Hepatic stellate cell (primary cell): Measurements from ENCODE around the gene PRPS1L1.
A peak's percentile ranks its signal among the peaks of the same experiment; 100 is the strongest.

Experiments used
- DNase-seq: peaks from one replicate; pipeline ENCODE4 v3.0.0; 2011; ENCODE audit warnings: low spot score

Gene PRPS1L1

DNA sequence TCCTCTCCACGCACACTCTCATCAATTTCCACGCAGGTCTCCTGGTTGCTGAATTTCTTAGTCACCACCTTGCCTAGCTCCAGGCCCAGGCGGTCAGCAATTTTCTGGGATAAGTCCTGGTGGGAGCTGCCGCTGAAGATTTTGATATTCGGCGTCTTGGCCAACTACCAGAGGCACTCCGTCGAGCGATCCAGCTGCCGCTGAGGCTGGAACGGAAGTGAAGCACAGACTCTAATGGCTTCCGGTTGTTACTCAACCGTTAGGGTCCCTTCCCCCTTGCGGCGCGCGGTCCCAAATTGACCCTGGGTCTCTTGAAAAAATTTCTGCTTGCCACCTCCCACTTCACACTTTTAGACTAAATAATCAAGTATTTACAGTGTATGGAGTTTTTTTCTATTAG is at the start of gene PRPS1L1:
Gene PRPS1L1, minus strand, starts transcription at position 219 of the 400 bp plus-strand sequence.
- no peak for DNase-seq

- no peak for DNase-seq
Measured at GRCh38 chr7:18076461-18076860, 48.8 kb upstream of the PRPS1L1 start.

DNA sequence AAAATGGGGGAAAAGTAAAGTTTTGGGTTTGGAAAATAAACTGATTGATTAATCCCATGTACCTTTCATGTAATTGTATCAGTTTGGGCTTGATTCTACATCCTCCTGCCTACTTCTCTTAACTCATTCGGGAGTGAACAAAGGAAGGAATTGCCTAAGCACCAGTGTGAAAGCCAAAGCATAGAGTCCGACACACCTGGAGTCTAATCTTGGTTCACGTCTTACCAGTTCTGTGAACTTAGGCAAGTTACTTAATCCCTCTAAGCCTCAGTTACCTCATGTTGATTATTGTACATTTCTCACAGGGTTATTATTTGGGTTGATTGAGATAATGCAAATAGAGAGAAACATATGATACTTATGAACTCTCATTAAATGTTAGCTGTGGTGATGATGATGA is 41.1 kb upstream of the PRPS1L1 start:
- no peak for DNase-seq

- peak; percentile 7 for DNase-seq
Measured at GRCh38 chr7:18064242-18064838, 36.7 kb upstream of the PRPS1L1 start.

DNA sequence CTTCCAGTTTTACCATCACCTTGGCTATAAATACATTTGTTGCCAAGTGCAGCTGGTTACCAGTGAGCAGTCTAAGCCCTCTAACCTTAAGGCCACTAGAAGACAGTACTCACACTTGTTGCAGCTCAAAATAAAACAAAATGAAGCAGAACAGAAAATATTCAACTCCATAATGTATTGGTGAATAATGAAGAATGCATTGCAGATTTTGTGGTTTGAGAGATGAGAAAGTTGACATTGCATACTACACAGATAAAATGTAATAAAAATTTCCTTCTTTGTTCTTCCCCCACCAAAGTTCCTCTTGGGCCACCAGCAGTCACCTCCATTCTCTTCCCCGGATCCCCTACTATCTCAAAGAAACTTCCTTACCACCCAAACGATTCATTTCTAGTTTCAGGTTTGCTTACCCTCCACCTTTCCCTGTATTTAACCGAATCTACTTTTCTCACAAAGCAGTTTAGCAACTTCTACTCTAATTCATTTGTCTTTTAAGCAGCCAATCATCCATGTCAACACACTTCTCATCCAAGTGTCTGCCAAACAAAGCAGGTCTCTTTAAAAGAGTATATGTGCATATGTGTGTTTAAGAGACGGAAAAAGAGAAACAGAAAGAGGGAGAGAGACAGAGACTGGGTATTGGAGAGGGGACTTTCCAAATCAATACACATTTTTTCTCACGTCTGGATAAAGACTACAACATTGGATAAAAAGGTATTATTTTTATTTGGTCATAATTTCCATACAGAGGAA is 35.7 kb upstream of the PRPS1L1 start:
- no peak for DNase-seq

DNA sequence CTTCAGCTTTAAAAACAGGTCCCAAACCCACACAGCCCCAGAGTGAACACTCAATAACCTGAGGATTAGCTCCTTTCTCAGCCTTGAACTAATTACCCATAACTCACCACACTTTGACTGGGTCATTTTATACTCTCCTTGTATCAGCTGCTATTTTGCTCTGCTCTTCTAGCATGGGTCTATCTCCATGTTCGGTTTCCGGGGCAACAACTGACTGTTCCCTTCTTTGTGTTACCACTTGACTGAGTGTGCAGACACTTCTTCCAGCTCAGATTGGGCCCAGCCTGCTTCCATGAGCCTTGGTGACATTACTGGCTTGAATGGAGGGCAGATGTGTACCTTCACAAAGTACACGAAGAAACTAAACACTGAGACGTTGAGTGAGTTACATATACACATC is 31.5 kb upstream of the PRPS1L1 start:
- no peak for DNase-seq

DNA sequence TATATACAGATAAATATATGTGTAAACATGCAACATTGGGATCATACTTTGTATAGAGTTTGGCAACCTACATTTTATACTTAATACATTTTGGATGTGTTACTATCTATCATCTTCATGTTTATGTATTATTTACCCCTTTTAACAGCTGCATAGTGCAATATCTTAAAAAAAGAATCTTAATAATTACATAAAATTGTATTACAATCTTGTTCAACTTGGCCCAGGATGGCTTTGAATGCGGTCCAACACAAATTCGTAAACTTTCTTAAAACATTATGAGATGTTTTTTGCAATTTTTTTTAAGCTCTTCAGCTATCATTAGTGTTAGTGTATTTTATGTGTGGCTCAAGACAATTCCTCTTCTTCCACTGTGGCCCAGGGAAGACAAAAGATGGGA is 26.3 kb upstream of the PRPS1L1 start:
- no peak for DNase-seq

GRCh38 chr7:18053177-18053928 is 25.7 kb upstream of the PRPS1L1 start:
- DNase-seq: no peak

DNA sequence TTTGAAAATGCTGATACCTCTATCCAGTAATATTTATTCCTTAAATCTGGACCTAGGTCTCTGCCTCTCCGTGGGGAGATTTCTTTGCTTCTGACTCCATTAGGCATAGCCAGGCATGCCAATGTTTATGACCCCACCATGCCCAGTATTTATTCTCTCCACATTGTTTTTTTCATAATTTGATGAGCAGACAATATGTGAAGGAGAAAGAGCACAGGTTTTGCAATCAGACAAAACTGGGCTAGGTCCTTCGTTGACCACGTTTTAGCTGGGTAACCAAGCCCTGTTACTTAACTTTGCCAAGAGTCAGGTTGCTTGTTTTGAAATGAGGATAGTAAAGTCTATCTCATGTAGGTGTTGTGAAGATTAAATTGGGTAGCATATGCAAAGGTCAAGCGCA is 21.6 kb upstream of the PRPS1L1 start:
- DNase-seq: no peak

GRCh38 chr7:18046601-18047000 is 19.0 kb upstream of the PRPS1L1 start:
- DNase-seq: no peak

DNA sequence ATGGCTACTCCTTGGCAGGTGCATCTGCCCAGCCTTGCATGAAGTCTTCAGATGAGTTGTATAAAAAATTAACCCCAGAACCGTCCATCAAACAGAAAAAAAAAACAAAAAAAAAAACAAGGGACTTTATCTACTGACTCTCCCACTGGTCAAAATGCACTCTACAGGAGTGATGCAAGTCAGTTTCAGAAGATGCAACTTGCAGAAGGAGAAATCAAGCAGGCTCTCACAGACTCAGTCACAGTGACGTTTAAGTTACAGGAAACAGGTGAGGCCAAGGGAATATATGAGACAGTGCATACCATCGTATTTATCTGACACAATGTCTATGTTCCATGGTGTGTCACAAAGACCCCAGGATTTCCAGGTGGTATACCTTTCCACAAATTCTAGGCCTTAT is 17.5 kb upstream of the PRPS1L1 start:
- no peak for DNase-seq

DNA sequence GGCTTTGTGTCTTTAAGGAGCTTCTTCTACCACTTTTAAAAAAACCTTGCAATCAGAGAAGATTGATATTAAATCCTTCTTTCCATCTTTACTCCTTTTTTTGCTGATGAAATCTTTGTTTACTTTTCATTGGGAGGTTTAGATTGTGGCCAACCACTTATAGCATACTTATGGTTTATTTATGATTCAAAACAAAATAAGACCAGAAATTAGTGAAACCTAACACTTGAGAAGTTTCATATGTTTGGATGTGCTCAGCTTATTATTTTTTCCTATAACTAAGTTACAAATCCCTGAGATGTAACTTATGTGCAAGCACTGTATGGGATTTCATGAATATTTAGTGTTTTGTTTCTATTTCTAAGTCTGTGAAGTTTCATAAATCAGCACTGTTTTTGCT is 13.5 kb upstream of the PRPS1L1 start:
- DNase-seq: no peak

- DNase-seq: peak; percentile 44
Measured at GRCh38 chr7:18040196-18040595, 12.6 kb upstream of the PRPS1L1 start.

DNA sequence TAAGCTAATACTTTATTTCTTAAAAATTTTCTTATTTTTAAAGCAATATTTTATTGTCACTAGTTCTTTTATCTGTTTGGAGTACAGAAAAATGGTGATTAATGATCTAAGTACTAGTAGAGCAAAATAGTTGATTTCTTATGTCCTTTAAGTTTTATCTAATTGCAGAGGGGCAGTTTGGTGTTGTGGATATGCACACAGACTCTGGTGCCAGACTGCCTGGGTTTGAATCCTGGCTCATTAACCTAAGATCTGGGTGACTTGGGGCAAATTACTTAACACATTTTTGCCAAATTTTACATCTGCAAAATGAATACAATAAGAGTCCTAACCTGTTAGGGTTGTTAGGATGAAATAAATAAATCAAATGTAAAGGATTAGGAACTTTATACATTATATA is 10.7 kb upstream of the PRPS1L1 start:
- DNase-seq: no peak

GRCh38 chr7:18037609-18038008 is 10.0 kb upstream of the PRPS1L1 start:
- no peak for DNase-seq

DNA sequence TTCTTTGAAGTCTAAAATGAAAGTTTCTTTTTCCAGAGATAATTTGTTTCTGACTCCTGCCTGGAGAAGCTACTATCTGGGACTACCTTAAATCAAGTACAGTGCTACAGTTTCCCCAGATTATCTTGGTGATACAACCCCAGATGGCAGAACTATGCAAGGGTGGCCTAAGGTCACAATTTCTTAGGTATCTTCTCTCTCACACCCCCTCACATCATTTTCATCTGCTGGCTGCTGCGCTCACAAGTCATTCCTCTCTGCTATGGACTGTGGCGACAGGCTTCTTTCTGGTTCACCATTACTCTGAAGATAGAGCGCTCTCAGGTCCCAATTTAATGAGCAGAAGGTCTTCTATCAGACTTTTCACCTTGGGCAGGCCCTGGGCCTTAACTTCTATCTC is 9.1 kb upstream of the PRPS1L1 start:
- DNase-seq: no peak

GRCh38 chr7:18030758-18031157 is 3.1 kb upstream of the PRPS1L1 start:
- no peak for DNase-seq

- DNase-seq: no peak
Measured at GRCh38 chr7:18020138-18020715, 7.4 kb downstream of the PRPS1L1 start.

- DNase-seq: peak; percentile 31
Measured at GRCh38 chr7:18019555-18019954, 8.1 kb downstream of the PRPS1L1 start.

DNA sequence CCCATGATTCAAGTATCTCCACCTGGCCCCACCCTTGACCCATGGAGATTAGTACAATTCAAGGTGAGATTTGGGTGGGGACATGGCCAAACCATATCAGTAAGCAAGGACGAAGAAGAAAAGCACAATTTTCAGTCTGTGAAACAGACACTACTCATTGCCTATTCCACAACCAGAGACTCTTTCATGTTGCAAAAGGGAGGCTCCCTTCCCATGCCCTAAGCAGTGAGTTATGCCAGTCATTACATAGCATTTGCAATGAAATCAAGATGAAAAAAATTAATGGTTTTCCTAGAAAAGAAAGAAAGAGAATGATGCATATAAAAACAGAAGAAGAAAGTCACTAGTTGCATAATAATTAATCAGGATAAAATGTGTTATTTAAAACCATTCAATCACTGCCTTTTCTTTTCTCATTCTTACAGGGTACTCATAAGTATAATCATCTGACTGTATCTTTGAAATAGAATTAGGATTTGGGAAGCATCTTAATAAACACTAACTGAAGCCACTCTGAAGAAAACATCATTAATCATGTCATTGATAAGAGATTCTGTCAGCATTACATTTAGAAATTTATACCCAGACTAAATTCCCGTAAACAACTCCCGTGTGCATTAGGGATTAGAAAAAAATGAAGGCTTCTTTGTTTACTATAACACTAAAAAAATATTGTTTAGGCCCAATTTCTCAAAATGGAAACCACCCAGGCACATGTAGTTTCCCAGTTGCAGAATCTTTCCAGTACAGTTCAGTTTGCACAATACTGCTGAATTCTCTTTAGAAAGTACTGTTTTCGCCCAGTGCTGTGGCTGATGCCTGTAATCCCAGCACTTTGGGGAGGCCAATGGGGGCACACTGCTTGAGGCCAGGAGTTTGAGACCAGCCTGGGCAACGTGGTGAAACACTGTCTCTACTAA is 9.1 kb downstream of the PRPS1L1 start:
- DNase-seq: no peak

DNA sequence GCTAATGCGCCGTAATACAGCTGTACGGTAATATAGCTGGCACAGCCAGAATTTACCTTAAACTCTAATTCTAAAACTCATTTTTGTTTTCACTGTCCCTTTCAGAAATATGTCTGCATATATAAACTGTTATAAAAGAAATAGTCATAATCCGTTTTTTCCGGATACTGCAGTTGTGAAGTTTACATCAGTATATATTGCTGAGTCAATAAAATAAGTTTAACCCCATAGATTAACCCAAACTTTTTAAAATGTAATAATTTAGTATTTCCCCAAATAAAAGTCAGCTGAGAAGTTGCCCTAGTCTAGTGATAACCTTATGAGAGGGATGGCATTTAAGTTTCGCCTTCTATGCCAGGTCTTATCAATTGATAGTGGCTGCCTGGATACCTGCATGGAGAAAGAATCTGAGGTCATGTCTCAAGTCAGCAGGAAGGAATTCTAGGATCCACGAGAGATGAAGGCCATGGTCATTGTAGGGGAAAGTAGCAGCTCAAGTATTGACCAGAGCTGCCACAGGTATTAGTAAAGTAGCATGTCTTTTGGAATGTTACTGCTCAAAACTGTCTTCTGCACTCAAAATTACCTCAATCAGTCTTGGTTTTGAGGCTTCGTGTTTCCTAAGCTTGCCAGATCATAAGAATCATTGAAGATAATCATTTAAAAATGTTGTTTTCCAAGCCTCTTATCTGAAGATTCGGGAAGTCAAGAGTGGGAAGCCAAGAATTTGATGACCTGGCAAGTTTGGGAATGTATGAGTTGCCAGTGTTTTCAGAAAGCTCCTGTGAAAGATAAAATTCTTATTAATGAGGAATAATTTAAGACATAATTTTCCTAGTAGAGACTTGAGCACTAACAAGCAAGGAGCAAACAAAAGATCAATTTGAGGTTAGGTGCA is 10.8 kb downstream of the PRPS1L1 start:
- DNase-seq: no peak
